Gastroesophageal sphincter (tissue), 4 donors: ENCODE results near the gene CLSTN2. TPM values are rescaled to one million over a fixed set of nuclear protein-coding genes. Genes with fewer than 3 reads are reported as not detected.
A peak's percentile ranks its signal among the peaks of the same experiment; 100 is the strongest.

Source experiments
- ATAC-seq: fragments of 150-250 bp; one replicate; pipeline ENCODE4 v1.9.1; 2016; ENCODE audit warnings: mild to moderate bottlenecking, moderate library complexity
- H3K27ac ChIP-seq, 4 donors: fragments of 200-600 bp; sonication (generic) in 3 of 4; 1 replicate in 3 of 4; 2 replicates in 1 of 4; pipeline ENCODE4 v1.5.1; 2016 to 2019
- H3K27me3 ChIP-seq: fragments of 200-600 bp; sonication (generic); one replicate; pipeline ENCODE4 v1.5.1; 2019
- H3K36me3 ChIP-seq, 2 donors: fragments of 200-600 bp; sonication (generic); one replicate each; pipeline ENCODE4 v1.5.1; 2019; ENCODE audit warnings: control low read depth in 1 of 2
- H3K4me1 ChIP-seq, 3 donors: fragments of 200-600 bp; sonication (generic); 1 replicate in 2 of 3; 2 replicates in 1 of 3; pipeline ENCODE4 v1.5.1; 2016 to 2019; ENCODE audit warnings: control low read depth in 2 of 3
- H3K4me3 ChIP-seq, 2 donors: fragments of 200-600 bp; sonication (generic); one replicate each; pipeline ENCODE4 v1.5.1; 2019; ENCODE audit warnings: mild to moderate bottlenecking in 1 of 2, moderate library complexity in 1 of 2
- H3K9me3 ChIP-seq, 3 donors: fragments of 200-600 bp; sonication (generic); one replicate each; pipeline ENCODE4 v1.5.1; 2017 to 2019; ENCODE audit warnings: control low read depth in 2 of 3
- EP300 ChIP-seq: sonication (generic); formaldehyde crosslinking; IDR thresholded peaks from one replicate; pipeline ENCODE4 v1.6.1; 2017; ENCODE audit warnings: antibody characterized with exemption, mild to moderate bottlenecking
- POLR2A ChIP-seq, 2 donors: fragments of 450-650 bp; IDR thresholded peaks; one replicate each; pipeline ENCODE4 v1.6.1; 2017; ENCODE audit warnings: antibody characterized with exemption in 2 of 2, mild to moderate bottlenecking in 2 of 2, moderate library complexity in 1 of 2
- POLR2AphosphoS5 ChIP-seq: sonication (generic); formaldehyde crosslinking; IDR thresholded peaks from one replicate; pipeline ENCODE4 v1.6.1; 2017; ENCODE audit warnings: antibody characterized with exemption
- WGBS, 2 donors: methylation state at CpG; one replicate each; pipeline ENCODE4 v1.1.5; 2018; ENCODE audit warnings: low coverage in 1 of 2; 5-methylcytosine and 5-hydroxymethylcytosine counted together
- total RNA-seq, 4 donors: library from RNA; depleted of rRNA; stranded (reverse); fragments of >200 nt; gene quantifications; one replicate each; pipeline ENCODE4 v1.1.0, GENCODE V29; 2016
- TF ChIP-seq, protein P1 (sequence below), 4 experiments: fragments of 200-600 bp in 2 of 4; fragments of 450-650 bp in 2 of 4; sonication (generic) in 1 of 4; IDR thresholded peaks; one replicate each; pipeline ENCODE4 v1.5.1; 2017 to 2019; ENCODE audit warnings: antibody characterized with exemption in 4 of 4, mild to moderate bottlenecking in 2 of 4, moderate library complexity in 2 of 4

CLSTN2 gene
- total RNA-seq, 4 donors from 2014 or later: 6.6 to 9.7 (median 7.7) TPM

DNA sequence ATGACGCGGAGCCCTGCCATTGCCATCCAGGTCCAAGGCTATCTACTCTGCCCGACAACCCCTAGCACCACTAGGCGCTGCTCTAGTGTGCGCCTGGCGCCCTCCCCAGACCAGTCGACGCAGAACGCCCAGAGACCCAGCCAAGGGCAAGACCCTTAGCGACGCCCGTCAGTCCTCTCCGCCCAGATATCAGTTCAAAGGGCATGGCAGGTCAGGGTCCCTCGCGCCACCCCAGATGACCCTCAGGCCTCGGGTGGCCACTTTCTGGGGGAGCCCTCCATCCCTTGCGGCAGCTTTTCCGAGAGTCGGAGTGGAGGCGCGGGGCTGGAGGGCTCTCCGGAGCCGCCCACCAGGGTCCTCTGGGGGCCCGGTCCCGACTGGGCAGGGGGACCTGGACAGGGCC, 371 bp upstream of the CLSTN2 start:
- no peaks in the 10 kb centered on the region for H3K36me3 ChIP-seq
- ATAC-seq: peak; percentile 69
- WGBS, 2 donors: no CpG with 5 or more reads among the region's 25 CpGs
- H3K27ac ChIP-seq: peak overlapping the region in 2 of 4 donors; percentile 14 to 54
- peaks cover 52% of the 10 kb centered on the region for H3K27me3 ChIP-seq
- H3K4me1 ChIP-seq: peaks cover 0 to 36% (median 19%) of the 10 kb centered on the region in 3 donors
- peak overlapping the region; percentile 22 to 60 for H3K4me3 ChIP-seq
- no peaks in the 10 kb centered on the region for H3K9me3 ChIP-seq
- TF ChIP-seq, protein P1, sequence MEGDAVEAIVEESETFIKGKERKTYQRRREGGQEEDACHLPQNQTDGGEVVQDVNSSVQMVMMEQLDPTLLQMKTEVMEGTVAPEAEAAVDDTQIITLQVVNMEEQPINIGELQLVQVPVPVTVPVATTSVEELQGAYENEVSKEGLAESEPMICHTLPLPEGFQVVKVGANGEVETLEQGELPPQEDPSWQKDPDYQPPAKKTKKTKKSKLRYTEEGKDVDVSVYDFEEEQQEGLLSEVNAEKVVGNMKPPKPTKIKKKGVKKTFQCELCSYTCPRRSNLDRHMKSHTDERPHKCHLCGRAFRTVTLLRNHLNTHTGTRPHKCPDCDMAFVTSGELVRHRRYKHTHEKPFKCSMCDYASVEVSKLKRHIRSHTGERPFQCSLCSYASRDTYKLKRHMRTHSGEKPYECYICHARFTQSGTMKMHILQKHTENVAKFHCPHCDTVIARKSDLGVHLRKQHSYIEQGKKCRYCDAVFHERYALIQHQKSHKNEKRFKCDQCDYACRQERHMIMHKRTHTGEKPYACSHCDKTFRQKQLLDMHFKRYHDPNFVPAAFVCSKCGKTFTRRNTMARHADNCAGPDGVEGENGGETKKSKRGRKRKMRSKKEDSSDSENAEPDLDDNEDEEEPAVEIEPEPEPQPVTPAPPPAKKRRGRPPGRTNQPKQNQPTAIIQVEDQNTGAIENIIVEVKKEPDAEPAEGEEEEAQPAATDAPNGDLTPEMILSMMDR (IDR thresholded peaks at IDR 0.05): peak in 1 of 4 experiments; percentile 21
- no peak for TF ChIP-seq EP300

DNA sequence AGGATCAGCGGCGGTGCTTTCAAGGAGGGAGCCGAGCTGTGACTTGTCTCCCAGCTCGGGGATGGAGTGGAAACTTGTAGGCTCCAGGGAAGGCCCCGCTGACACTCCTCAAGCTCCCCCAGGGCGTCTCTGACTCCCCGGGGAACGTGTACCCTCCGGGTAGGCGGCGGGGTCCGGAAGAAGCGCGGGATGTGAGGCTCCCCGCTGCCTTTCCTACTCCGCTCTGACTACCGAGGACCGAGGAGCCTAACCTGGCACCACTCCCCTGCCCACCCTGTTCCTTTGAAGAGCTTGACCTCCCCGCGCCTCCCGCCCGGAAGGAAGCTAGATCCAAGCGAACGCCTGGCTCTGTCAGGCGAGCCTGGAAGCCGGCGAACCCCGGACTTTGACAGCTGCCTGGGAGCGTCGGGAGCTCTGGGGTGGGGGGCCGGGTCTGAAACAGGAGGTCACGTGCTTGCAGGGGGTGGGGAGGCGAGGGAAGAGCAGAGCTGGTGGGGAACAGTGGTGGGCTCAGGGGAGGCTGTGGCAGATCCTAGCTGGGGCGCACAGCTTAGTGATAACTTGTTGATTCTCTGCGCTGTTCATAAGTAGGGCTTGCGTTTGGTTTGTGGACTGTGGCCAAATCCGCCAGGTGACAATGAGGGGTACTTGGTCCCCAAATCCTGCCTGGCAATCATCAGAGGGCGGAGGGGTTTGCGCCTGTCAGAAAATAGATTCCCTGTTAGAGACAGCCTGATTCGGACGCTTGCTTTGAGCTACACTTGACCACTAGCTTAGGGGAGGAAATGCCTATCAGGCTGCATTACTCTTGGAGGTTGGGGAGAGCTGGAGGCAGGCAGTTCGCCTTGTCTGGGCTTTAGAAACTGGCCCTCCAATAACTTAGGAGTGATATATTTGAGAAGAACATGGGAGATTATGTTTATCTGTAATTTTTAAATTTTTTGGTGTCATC, 1.2 kb downstream of the CLSTN2 start:
- Histone ChIP-seq H3K4me1 (peaks cover 0 to 27% (median 19%) of the 10 kb centered on the region in 3 donors), H3K27ac (peak overlapping the region in 1 of 4 donors; percentile 54), H3K9me3 (no peaks in the 10 kb centered on the region), H3K27me3 (peaks cover 63% of the 10 kb centered on the region), H3K36me3 (no peaks in the 10 kb centered on the region), H3K4me3 (peak overlapping the region; percentile 22 to 60)
- WGBS, 2 donors: 0 to 8% methylated on average over 1 to 2 of the region's 42 CpGs
- peak; percentile 29 for ATAC-seq
- TF ChIP-seq, protein P1 (IDR thresholded peaks at IDR 0.05): no peak
- TF ChIP-seq POLR2A (IDR thresholded peaks at IDR 0.05): no peak
- TF ChIP-seq EP300: no peak
- TF ChIP-seq POLR2AphosphoS5: no peak

DNA sequence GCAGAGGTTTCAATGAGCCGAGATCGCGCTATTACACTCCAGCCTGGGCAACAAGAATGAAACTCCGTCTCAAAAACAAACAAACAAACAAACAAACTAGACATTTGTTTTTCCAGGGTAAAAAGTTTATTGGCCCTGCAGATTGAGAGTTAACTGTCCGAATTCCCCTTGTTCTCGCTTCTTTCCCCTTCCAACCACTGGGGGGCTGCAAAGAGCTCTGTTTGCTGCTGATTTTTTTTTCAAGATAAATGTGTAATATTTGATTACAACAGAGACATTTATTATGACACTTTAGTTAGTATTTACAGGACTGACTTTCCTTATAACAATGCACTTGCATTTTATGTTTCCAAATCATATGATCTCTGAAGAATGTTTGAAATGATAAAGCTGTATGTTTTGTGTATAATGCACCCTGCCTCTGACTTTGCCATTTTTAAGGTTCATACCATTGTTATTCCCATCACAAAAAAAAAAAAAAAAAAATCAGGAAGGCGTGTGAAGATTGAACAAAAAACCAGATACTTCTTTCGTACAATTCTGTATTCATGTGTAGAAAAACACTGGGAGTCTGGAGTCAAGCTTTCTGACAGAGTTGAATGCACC, 2.8 kb downstream of the CLSTN2 start:
- Histone ChIP-seq H3K4me3 (no peak overlapping the region), H3K27ac (no peak overlapping the region), H3K36me3 (no peaks in the 10 kb centered on the region), H3K4me1 (peaks cover 0 to 27% (median 19%) of the 10 kb centered on the region in 3 donors), H3K9me3 (no peaks in the 10 kb centered on the region), H3K27me3 (peaks cover 76% of the 10 kb centered on the region)
- ATAC-seq: no peak
- TF ChIP-seq EP300 (no peak), POLR2AphosphoS5 (no peak), POLR2A (IDR thresholded peaks at IDR 0.05) (no peak)
- TF ChIP-seq, protein P1 (IDR thresholded peaks at IDR 0.05): peak; percentile 53 to 71 (median 58)
- 5 to 6% methylated on average over 6 to 8 of the region's 8 CpGs for WGBS, 2 donors

DNA sequence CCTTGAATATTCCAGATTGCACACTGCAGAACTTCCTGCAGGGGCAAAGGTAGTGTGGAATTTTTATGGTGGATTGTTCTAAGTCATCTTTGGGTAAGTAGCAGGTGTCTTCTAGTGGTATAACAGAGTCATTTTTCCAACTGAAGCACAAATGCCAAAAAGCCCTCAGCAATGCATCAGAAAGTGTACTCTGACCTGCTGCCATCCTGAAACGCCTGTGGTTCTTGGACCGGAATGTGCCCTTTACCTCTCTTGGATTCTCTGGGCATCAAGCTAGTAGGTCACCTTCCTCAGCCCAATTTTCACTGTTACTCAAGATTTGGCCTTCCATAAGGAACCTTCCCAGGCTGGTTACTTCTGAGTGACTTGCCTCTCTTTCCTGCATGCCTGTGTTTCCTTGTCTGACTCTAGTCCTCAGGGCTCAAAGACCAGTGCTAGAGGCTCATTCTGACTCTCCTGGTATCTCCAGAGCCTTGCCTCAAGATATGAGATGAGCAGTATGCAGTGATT, 4.8 kb downstream of the CLSTN2 start:
- Histone ChIP-seq H3K27me3 (peaks cover 80% of the 10 kb centered on the region), H3K36me3 (no peaks in the 10 kb centered on the region), H3K4me1 (peaks cover 0 to 23% (median 15%) of the 10 kb centered on the region in 3 donors), H3K27ac (no peak overlapping the region), H3K9me3 (no peaks in the 10 kb centered on the region), H3K4me3 (no peak overlapping the region)
- TF ChIP-seq, protein P1 (IDR thresholded peaks at IDR 0.05): no peak
- no peak for TF ChIP-seq POLR2A (IDR thresholded peaks at IDR 0.05)
- no peak for TF ChIP-seq POLR2AphosphoS5
- no peak for TF ChIP-seq EP300
- ATAC-seq: no peak
- WGBS, 2 donors: 83% methylated on average over 1 of the region's 2 CpGs; no CpG with 5 or more reads in 1 of the 2 donors
